Neural progenitor cell (in vitro differentiated cells): ENCODE data around the gene CLDND1. TPM values are rescaled to one million over a fixed set of nuclear protein-coding genes. Genes with fewer than 3 reads are reported as not detected.

ENCODE experiments used
- DNase-seq: peaks from one replicate; pipeline ENCODE4 v3.0.0-alpha.2; 2016; ENCODE audit warnings: low spot score
- H2AFZ ChIP-seq: fragments of 200-600 bp; sonication (generic); replicated peaks from 2 replicates; pipeline ENCODE4 v1.6.1; 2016; ENCODE audit warnings: antibody characterized with exemption
- H3F3A ChIP-seq: fragments of 200-600 bp; sonication (generic); 2 replicates; pipeline ENCODE4 v1.6.1; 2016; ENCODE audit warnings: antibody characterized with exemption, low read depth
- H3K27ac ChIP-seq: fragments of 200-600 bp; sonication (generic); 2 replicates; pipeline ENCODE4 v1.5.1; 2016; ENCODE audit warnings: mild to moderate bottlenecking
- H3K27me3 ChIP-seq: fragments of 200-600 bp; sonication (generic); 2 replicates; pipeline ENCODE4 v1.6.1; 2016; ENCODE audit warnings: mild to moderate bottlenecking, moderate library complexity
- H3K36me3 ChIP-seq: fragments of 200-600 bp; sonication (generic); 2 replicates; pipeline ENCODE4 v1.5.1; 2016
- H3K4me1 ChIP-seq: fragments of 200-600 bp; sonication (generic); 2 replicates; pipeline ENCODE4 v1.6.1; 2016; ENCODE audit warnings: mixed run types
- H3K4me2 ChIP-seq: fragments of 200-600 bp; sonication (generic); 2 replicates; pipeline ENCODE4 v1.6.1; 2016
- H3K4me3 ChIP-seq: fragments of 200-600 bp; sonication (generic); 2 replicates; pipeline ENCODE4 v1.5.1; 2016
- H3K79me2 ChIP-seq: fragments of 200-600 bp; sonication (generic); 2 replicates; pipeline ENCODE4 v1.6.1; 2016; ENCODE audit warnings: low read depth
- H3K9ac ChIP-seq: fragments of 200-600 bp; sonication (generic); 2 replicates; pipeline ENCODE4 v1.6.1; 2016
- H3K9me3 ChIP-seq: fragments of 200-600 bp; sonication (generic); 2 replicates; pipeline ENCODE4 v1.5.1; 2016; ENCODE audit warnings: low read depth
- H4K20me1 ChIP-seq: fragments of 200-600 bp; sonication (generic); 2 replicates; pipeline ENCODE4 v1.6.1; 2016; ENCODE audit warnings: low read depth
- H3K27ac Mint-ChIP-seq: 3 replicates; pipeline ENCODE4 v1.8.0; 2021; ENCODE audit warnings: mixed read lengths
- H3K27me3 Mint-ChIP-seq: 2 replicates; pipeline ENCODE4 v1.8.0; 2022; ENCODE audit warnings: low read depth, mild to moderate bottlenecking, inconsistent platforms, moderate library complexity, mixed read lengths; ENCODE audit not compliant: insufficient read depth
- H3K36me3 Mint-ChIP-seq: 3 replicates; pipeline ENCODE4 v1.8.0; 2021; ENCODE audit warnings: mixed read lengths
- H3K4me1 Mint-ChIP-seq: 3 replicates; pipeline ENCODE4 v1.8.0; 2021; ENCODE audit warnings: mixed read lengths
- H3K4me3 Mint-ChIP-seq: 3 replicates; pipeline ENCODE4 v1.8.0; 2021; ENCODE audit warnings: mild to moderate bottlenecking, moderate library complexity, mixed read lengths
- H3K9me3 Mint-ChIP-seq: 3 replicates; pipeline ENCODE4 v1.8.0; 2020; ENCODE audit warnings: mixed read lengths
- CTCF ChIP-seq: fragments of 200-600 bp; sonication (generic); IDR thresholded peaks from 2 replicates; pipeline ENCODE4 v1.5.1; 2017; ENCODE audit warnings: antibody characterized with exemption, mild to moderate bottlenecking
- EZH2 ChIP-seq: fragments of 200-600 bp; sonication (generic); IDR thresholded peaks from 2 replicates; pipeline ENCODE4 v1.6.1; 2017; ENCODE audit warnings: antibody characterized with exemption, mild to moderate bottlenecking, moderate library complexity
- EZH2phosphoT487 ChIP-seq: fragments of 200-600 bp; sonication (generic); IDR thresholded peaks from 2 replicates; pipeline ENCODE4 v1.6.1; 2017; ENCODE audit warnings: antibody characterized with exemption
- total RNA-seq: library from RNA; depleted of rRNA; stranded (reverse); fragments of >200 nt; gene quantifications from 2 replicates; pipeline ENCODE4 v1.2.3, GENCODE V29; 2015; ENCODE audit warnings: low replicate concordance

The CLDND1 gene
- total RNA-seq, 1 donor from 2014 or later, result 176 TPM

- H3K4me1 Mint-ChIP-seq, result no peaks in the 10 kb centered on the region
- Histone ChIP-seq H4K20me1 (no peaks in the 10 kb centered on the region), H3K4me2 (no peak overlapping the region), H3K9ac (no peak overlapping the region), H3K4me1 (no peaks in the 10 kb centered on the region), H3F3A (no peaks in the 10 kb centered on the region), H3K27me3 (no peaks in the 10 kb centered on the region), H3K27ac (no peak overlapping the region), H2AFZ (no peak overlapping the region), H3K79me2 (peaks cover 2% of the 10 kb centered on the region), H3K36me3 (peaks cover 6% of the 10 kb centered on the region), H3K4me3 (no peak overlapping the region), H3K9me3 (no peaks in the 10 kb centered on the region)
- DNase-seq, result no peak
- TF ChIP-seq CTCF, result no peak
- no peak for TF ChIP-seq EZH2
- no peak for TF ChIP-seq EZH2phosphoT487
- H3K27ac Mint-ChIP-seq, result no peak overlapping the region
- no peaks in the 10 kb centered on the region for H3K27me3 Mint-ChIP-seq
- H3K4me3 Mint-ChIP-seq, result no peak overlapping the region
- peaks cover 13% of the 10 kb centered on the region for H3K36me3 Mint-ChIP-seq
- H3K9me3 Mint-ChIP-seq, result no peaks in the 10 kb centered on the region
These were observed 9.6 kb downstream of the CLDND1 start for GRCh38 chr3:98513091-98513511.

GRCh38 chr3:98512576-98512975 is 10.1 kb downstream of the CLDND1 start:
- H3K4me1 Mint-ChIP-seq, result no peaks in the 10 kb centered on the region

GRCh38 chr3:98508582-98508981 is 14.1 kb downstream of the CLDND1 start:
- Histone ChIP-seq H3K27ac (no peak overlapping the region), H3K9me3 (no peaks in the 10 kb centered on the region), H3K4me2 (no peak overlapping the region), H3K9ac (no peak overlapping the region), H3K36me3 (no peaks in the 10 kb centered on the region), H3K4me1 (no peaks in the 10 kb centered on the region), H2AFZ (no peak overlapping the region), H3K79me2 (no peaks in the 10 kb centered on the region), H3K4me3 (no peak overlapping the region), H3F3A (no peaks in the 10 kb centered on the region), H4K20me1 (no peaks in the 10 kb centered on the region), H3K27me3 (no peaks in the 10 kb centered on the region)
- Mint-ChIP-seq H3K9me3 (no peaks in the 10 kb centered on the region), H3K4me3 (no peak overlapping the region), H3K36me3 (no peaks in the 10 kb centered on the region), H3K4me1 (no peaks in the 10 kb centered on the region), H3K27me3 (peaks cover 3% of the 10 kb centered on the region), H3K27ac (no peak overlapping the region)
- TF ChIP-seq CTCF, result no peak
- TF ChIP-seq EZH2, result no peak
- DNase-seq, result no peak

More at GRCh38 chr3:98512576-98512975, 10.1 kb downstream of the CLDND1 start:
- no peaks in the 10 kb centered on the region for H4K20me1 ChIP-seq
- no peak for DNase-seq
- H2AFZ ChIP-seq, result no peak overlapping the region
- no peak overlapping the region for H3K9ac ChIP-seq
- peaks cover 13% of the 10 kb centered on the region for H3K36me3 Mint-ChIP-seq
- no peaks in the 10 kb centered on the region for H3K79me2 ChIP-seq
- no peak overlapping the region for H3K27ac ChIP-seq
- no peaks in the 10 kb centered on the region for H3K27me3 ChIP-seq
- peaks cover 6% of the 10 kb centered on the region for H3K36me3 ChIP-seq
- no peaks in the 10 kb centered on the region for H3K9me3 Mint-ChIP-seq
- H3K4me3 Mint-ChIP-seq, result no peak overlapping the region
- H3K4me2 ChIP-seq, result no peak overlapping the region
- H3K4me1 ChIP-seq, result no peaks in the 10 kb centered on the region
- H3F3A ChIP-seq, result no peaks in the 10 kb centered on the region
- TF ChIP-seq CTCF, result no peak
- TF ChIP-seq EZH2phosphoT487, result no peak
- TF ChIP-seq EZH2, result no peak
- H3K4me3 ChIP-seq, result no peak overlapping the region
- H3K9me3 ChIP-seq, result no peaks in the 10 kb centered on the region
- H3K27me3 Mint-ChIP-seq, result no peaks in the 10 kb centered on the region
- no peak overlapping the region for H3K27ac Mint-ChIP-seq
